GM18502 (cell line): Measurements from ENCODE around the gene RNF126.
"Not testable (repeated sequence)": the region's sequence is repeated elsewhere in the genome, so short reads cannot be mapped to it uniquely, and the experiment has no call there.

ENCODE experiments used
- ATAC-seq: cut with Tn5 transposase; IDR thresholded peaks from one replicate; pipeline ENCODE4 v1.9.1; 2021; ENCODE audit warnings: mild to moderate bottlenecking; ENCODE audit not compliant: unreplicated experiment, poor library complexity

The RNF126 gene

GRCh38 chr19:662962-663681, at the start of gene RNF126:
Gene RNF126 (minus strand): TSS chr19:663214. CDS start chr19:663121, 93 bp downstream.
- peak; percentile 58 for ATAC-seq

- no peak for ATAC-seq
Observed at GRCh38 chr19:711254-711653, 48.2 kb upstream of the RNF126 start.

- ATAC-seq = no peak
Observed at GRCh38 chr19:710767-711166, 47.8 kb upstream of the RNF126 start.

GRCh38 chr19:709965-710571, 47.1 kb upstream of the RNF126 start:
- ATAC-seq = no peak

GRCh38 chr19:709196-709964, 46.4 kb upstream of the RNF126 start:
- no peak for ATAC-seq

GRCh38 chr19:708154-709143, 45.4 kb upstream of the RNF126 start, which contains the start of gene PALM:
Gene PALM (plus strand): TSS chr19:708935. CDS start chr19:709147, 212 bp downstream.
- no peak for ATAC-seq

- ATAC-seq = no peak
Observed at GRCh38 chr19:704447-704741, 41.4 kb upstream of the RNF126 start.

- ATAC-seq = no peak
Observed at GRCh38 chr19:703651-704446, 40.8 kb upstream of the RNF126 start.

- ATAC-seq = no peak
Observed at GRCh38 chr19:703329-703650, 40.3 kb upstream of the RNF126 start.

- not testable (repeated sequence) for ATAC-seq
Observed at GRCh38 chr19:702847-703246, 39.8 kb upstream of the RNF126 start.

- not testable (repeated sequence) for ATAC-seq
Observed at GRCh38 chr19:699885-700284, 36.9 kb upstream of the RNF126 start.

GRCh38 chr19:698529-698928, 35.5 kb upstream of the RNF126 start:
- ATAC-seq = not testable (repeated sequence)

- no peak for ATAC-seq
Observed at GRCh38 chr19:695352-695949, 32.4 kb upstream of the RNF126 start, which contains the start of gene PRSS57. Gene PRSS57 (minus strand): TSS chr19:695452. CDS start chr19:695430, 22 bp downstream.

GRCh38 chr19:694481-695351, 31.7 kb upstream of the RNF126 start:
- ATAC-seq = no peak

- ATAC-seq = no peak
Observed at GRCh38 chr19:690203-690602, 27.2 kb upstream of the RNF126 start.

- ATAC-seq = no peak
Observed at GRCh38 chr19:688992-689391, 26.0 kb upstream of the RNF126 start.

- no peak for ATAC-seq
Observed at GRCh38 chr19:688214-688613, 25.2 kb upstream of the RNF126 start.

GRCh38 chr19:687569-688166, 24.7 kb upstream of the RNF126 start:
- ATAC-seq = no peak
